ENCODE measurements around the gene TBC1D1.

TBC1D1 gene

DNA sequence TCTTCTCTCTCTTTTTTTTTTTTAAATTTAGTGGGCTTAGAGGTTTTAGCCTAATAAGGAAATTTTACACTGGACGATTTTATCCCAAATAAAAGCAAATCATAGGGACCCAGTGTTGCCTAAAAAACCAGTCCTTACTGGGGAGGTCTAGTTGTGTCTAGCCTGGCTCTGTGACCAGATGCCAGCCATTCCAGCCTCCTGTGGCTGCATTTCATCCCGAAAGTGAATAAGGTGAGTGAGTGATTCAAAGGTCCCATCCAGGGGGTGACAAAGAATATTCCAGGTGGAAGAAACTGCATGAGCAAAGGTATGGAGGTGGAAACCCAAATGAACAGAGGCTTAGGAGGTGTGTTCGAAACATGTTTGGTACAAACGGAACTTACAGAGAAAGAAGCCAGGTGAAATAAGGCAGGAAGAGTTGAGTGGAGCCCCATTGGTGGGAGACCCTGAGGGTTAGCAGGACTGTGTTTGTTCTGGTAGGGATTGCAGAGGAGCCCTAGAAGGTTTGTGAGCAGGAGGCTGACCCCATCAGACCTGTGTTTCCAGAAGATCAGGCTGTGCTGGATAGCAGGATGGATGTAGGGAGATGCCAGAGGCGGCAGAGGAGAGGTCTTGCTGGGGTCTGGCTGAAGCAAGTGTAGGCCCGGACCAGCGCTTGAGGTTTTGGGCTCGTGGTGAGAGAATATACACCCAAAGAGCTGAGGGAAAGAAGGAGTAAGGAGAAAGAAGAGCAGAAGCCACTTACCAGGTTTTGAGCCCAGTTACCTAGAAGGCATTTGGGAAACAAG, 100.9 kb downstream of the TBC1D1 start:
- DNase-seq (ENCODE audit: insufficient read length, low spot score) (no peak), FAIRE-seq (no peak)
- TF ChIP-seq POLR2A (IDR thresholded peaks at IDR 0.05; ENCODE audit: low read depth, low read length) = no peak

DNA sequence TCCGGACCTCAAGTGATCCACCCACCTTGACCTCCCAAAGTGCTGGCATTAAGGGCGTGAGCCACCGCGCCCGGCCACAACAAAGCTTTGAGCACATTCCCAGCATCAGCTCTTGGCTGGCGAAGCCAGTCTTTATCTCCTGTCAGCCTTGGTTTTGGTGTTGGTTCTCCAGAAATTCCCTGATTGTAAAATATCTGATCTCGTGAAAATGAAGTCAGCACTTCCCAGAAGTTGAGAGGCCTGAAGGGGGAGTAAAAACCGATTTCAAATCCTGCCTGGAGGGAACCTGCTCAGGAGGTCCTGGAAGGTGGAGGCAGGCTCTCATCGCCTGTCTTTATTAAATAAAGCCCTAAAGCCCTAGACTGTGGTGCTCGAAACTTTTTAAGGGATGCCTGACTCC, 102.9 kb downstream of the TBC1D1 start:
- no peak for FAIRE-seq
- no peak for TF ChIP-seq POLR2A (IDR thresholded peaks at IDR 0.05; ENCODE audit: low read depth, low read length)
- no peak for DNase-seq (ENCODE audit: insufficient read length, low spot score)

DNA sequence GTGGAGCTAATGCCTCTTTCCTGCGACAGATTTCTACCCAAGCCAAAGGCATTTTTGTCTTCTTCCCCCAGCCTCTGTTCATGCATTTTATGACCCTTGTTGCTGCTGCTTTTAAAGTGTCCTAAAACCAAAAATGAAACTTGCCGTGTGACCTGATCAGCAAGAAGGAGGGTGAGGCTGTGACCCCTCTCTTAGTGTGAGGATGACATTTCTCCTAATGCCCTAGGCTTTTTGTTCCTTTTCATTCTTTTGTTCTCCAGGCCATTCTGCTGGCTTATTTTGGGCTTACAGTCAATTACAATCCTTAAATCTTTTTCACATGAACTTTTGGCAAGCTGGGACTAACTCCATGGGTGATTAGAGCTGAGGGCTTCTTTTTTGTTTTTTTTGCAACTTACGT, 103.7 kb downstream of the TBC1D1 start:
- FAIRE-seq (no peak), DNase-seq (ENCODE audit: insufficient read length, low spot score) (no peak)
- TF ChIP-seq POLR2A (IDR thresholded peaks at IDR 0.05; ENCODE audit: low read depth, low read length) = no peak

DNA sequence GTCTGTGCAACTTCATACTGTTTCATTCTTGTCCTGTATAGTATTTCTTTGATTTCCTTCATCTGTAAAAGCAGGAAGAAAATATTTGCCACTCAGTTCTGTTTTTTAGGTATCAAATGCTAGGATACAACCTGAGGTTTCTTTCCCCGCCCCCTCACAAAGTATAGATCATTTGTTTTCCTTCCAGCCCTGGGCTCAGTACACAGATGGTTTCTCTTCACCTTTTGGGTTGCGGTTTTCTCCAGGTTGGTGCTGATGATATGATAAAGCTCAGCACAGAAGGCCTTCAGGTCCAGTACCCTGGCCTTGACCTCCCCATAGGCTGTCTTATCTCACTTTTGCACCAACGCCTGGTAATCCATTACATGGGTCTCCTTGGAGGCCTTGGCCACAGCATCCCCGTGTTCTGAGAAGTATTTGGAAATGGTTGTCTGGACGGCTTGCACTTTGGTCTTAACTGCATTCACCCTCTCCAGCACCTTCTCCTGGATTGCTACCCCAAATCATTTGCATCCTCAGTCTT, 104.5 kb downstream of the TBC1D1 start:
- DNase-seq (ENCODE audit: insufficient read length, low spot score) = no peak
- no peak for FAIRE-seq

DNA sequence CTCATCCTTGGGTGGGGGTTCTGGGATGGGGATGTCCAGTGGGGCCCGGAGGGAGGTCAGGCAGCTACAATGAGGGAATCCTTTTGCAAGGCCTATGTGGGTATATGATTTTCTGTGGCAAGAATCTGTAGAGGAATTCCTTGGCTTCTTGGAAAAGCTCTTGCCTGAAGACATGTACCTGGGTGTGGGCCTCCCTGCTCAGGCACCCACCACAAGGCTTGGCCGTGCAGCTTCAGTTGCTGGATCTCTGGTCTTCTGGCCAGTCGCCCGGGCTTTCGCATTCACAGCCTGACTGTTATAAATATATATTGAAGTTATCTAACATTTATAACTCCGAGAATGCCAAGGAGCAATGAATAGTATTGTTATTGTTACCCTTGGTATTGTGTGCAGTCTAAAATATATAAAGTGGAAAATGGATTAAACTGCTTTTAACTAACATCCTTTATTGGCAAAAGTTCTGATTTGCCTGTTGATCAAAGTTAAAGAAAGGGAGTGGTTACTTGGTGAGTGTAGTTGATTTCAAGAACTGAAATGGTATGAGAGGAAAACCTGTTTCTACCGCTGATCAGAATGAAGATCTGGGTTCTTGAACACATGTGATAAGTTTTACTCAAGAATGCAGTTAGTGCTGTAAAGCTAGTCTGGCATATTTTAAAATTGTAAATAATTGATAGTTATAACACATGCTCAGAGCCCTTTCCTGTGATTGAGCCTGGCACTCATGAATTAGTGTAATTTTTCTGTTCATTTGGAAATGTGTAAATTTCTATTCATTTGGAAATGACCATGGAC, 105.3 kb downstream of the TBC1D1 start:
- no peak for TF ChIP-seq POLR2A (IDR thresholded peaks at IDR 0.05; ENCODE audit: low read depth, low read length)
- DNase-seq (ENCODE audit: insufficient read length, low spot score) = no peak
- FAIRE-seq = no peak

More for the DNA sequence above, 104.5 kb downstream of the TBC1D1 start:
- TF ChIP-seq POLR2A (IDR thresholded peaks at IDR 0.05; ENCODE audit: low read depth, low read length) = no peak

DNA sequence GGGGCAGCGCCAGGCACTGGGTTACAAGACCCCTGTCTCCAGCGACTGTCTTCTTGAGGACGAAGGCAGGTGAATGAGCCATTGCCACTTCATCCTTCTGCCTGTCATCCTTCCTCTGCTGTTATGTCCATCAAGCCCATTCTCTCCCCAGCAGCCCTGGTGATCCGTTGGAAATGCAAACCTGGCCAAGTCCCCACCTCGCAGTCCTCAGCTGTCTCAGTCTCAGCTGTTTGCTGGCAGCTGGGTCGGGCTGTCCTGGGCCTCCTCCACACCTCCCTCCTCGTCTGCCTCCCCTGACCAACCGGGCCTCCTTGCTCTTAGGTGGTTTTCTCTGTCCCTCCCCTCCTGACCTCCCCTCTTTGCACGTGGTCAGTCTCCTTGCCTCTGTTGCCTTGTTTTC, 107.3 kb downstream of the TBC1D1 start:
- TF ChIP-seq POLR2A (IDR thresholded peaks at IDR 0.05; ENCODE audit: low read depth, low read length) = no peak
- DNase-seq (ENCODE audit: insufficient read length, low spot score) (no peak), FAIRE-seq (no peak)

DNA sequence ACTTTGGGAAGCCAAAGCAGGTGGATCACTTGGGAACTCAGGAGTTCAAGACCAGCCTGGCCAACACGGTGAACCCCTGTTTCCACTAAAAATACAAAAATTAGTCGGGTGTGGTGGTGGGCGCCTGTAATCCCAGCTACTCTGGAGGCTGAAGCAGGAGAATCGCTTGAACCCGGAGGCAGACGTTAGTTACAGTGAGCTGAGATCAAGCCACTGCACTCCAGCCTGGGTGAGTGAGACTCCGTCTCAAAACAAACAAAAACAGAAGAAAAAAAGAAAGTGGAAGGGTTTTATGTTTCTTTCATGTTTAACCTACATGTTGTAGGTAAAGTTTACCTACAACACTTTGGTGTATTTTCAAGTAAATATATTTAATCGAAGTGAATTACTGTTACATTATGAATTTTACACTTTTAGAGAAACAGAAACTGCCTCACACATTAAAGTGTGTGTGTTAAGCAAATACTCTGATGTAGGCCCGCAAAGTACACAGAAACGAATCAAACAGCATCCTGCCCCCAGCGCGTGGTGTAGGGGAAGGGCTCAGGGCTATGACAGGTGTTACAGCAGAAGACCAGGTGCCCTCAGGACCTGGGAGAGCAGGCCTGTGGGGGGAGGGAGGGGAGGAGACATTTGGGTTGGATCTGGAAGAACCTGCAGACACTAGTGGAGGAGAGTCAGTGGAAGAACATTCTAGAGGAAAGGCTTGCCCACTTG, 108.3 kb downstream of the TBC1D1 start:
- FAIRE-seq (no peak), DNase-seq (ENCODE audit: insufficient read length, low spot score) (no peak)
- no peak for TF ChIP-seq POLR2A (IDR thresholded peaks at IDR 0.05; ENCODE audit: low read depth, low read length)

DNA sequence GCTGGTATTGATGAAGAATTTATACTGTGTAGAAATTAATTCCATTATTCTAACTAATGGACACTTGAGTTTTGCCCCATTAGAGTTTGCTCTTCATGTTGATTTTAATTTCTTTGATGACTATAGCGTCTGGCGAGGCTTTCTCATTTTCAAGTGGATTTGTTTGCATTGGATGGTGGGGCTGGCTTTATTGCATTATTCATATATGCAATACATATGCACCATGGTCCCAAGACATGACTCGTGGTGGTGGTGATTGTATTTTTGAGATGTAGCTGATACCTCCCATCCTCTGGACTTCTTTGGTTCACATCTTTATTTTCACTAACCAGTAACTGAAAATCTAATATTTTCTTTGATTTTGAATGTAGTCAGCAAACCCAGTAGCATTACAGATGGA, 109.1 kb downstream of the TBC1D1 start:
- no peak for TF ChIP-seq POLR2A (IDR thresholded peaks at IDR 0.05; ENCODE audit: low read depth, low read length)
- FAIRE-seq (no peak), DNase-seq (ENCODE audit: insufficient read length, low spot score) (no peak)

DNA sequence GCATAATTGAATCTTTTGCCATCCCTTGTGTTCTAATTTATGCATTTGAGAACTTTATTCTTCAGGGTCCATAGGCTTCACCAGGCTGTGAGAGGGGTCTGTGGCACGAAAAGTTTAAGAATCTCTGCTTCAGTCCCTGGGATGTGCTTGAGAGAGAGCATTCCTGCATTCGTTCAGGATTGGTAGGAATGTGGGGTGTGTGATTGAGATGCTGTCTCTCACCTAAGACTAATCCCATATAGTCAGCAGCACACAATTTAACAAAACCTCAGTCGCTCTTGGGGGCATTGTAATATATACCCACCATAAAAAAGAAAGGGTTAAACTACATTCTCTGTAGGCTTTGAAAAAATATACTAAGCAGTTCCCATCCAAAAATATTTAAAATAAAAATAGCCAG, 111.0 kb downstream of the TBC1D1 start:
- TF ChIP-seq POLR2A (IDR thresholded peaks at IDR 0.05; ENCODE audit: low read depth, low read length) = no peak
- FAIRE-seq = no peak
- no peak for DNase-seq (ENCODE audit: insufficient read length, low spot score)

DNA sequence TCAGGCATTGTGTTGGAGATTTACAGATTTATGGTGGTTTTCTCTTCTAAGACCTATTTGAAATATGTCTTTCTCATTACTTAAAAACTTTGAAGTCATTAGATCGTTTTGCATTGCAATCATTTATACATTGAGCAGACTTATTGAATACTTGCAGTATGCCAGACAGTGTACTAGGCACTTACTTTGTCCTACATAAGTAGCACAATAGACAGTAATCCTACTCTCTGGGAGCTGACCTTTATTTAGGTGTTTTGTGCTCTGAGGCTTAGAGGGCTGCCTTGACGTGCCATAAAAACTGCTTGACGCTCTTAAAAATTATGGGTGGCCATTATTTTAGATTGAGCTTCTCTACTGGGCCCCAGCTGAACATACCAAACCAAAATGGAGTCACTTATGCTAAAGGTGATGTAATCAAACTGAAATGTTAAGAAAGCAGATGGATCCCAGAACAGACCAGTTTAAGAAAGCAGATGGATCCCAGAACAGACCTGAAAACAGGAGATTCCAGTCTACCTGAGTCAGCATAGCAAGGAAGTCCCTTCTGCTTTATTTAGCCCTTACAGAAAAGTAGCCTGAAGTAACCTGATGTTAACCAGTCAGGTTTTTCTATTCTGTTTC, 111.7 kb downstream of the TBC1D1 start:
- no peak for TF ChIP-seq POLR2A (IDR thresholded peaks at IDR 0.05; ENCODE audit: low read depth, low read length)
- DNase-seq (ENCODE audit: insufficient read length, low spot score) (no peak), FAIRE-seq (no peak)

DNA sequence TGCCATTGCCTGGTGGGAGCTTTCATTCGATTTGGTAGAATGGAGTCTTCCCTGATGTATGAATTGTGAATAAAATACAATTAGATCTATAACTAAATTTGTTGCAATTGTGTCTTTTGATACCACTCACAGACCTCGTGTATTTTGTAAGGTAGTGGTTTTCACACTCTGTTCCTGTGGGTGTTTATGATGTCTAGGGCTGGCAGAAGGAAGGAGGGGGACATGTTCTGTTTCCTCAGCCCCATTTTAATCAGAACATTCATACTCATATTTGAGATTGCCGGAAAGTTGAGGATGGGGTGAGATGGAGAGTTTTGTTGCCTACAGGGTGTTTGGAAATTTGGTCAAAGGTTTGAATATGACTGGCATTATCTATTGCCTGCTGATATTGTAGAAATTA, 112.2 kb downstream of the TBC1D1 start:
- no peak for DNase-seq (ENCODE audit: insufficient read length, low spot score)
- no peak for TF ChIP-seq POLR2A (IDR thresholded peaks at IDR 0.05; ENCODE audit: low read depth, low read length)
- FAIRE-seq = no peak

DNA sequence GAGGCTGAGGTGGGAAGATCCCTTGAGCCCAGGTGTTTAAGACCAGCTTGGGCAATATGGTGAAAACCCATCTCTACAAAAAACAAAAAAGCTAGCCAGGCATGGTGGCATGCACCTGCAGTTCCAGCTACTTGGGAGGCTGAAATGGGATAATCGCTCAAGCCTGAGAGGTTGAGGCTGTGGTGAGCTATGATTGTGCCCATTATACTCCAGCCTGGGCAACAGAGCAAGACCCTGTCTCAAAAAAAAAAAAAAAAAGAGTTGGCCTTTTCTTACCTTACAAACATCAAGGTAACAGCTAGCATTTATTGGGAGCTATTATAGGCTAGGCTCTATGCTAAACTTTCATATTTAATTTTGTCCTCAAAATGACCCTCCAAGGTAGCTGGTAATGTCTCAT, 112.7 kb downstream of the TBC1D1 start:
- FAIRE-seq (no peak), DNase-seq (ENCODE audit: insufficient read length, low spot score) (no peak)
- TF ChIP-seq POLR2A (IDR thresholded peaks at IDR 0.05; ENCODE audit: low read depth, low read length) = no peak

DNA sequence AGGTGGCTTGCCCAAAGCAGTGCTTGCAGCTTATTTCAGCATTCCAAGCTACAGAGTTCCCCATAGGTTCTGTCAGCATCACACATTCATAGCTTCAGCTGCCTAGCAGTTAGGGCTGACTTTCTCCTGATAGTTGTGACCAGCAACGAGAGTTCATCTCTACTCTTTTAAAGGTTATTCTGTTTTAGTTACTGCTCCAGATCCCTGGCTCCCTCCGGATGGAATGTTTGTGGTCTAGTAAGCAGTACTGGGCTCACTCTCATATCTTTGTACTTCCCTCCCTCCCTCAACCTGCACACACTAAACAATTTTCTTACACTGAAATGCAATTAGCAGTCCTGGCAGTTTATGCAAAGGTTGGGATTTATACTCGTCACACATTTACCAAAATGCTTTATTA, 113.2 kb downstream of the TBC1D1 start:
- TF ChIP-seq POLR2A (IDR thresholded peaks at IDR 0.05; ENCODE audit: low read depth, low read length) = no peak
- DNase-seq (ENCODE audit: insufficient read length, low spot score) (no peak), FAIRE-seq (no peak)

DNA sequence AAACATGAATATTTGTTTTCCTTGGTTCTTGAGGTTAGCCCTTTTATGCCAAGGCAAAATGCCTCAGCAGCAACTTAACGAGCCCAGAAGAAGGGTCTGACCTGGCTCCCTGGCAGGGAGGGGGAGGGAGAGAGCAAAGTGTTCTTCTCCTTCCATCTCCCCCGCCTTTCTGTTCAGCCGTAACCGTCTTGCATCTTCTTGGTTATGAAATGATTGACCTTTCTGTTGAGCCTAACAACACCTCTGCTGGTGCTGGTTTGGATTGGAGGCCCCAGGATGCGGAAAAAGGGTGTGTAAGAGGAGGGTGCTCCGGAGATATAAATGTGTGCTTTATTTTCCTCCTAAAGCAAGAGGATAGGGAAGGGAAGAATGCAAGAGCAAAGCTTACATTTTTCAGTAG, 114.0 kb downstream of the TBC1D1 start:
- no peak for FAIRE-seq
- TF ChIP-seq POLR2A (IDR thresholded peaks at IDR 0.05; ENCODE audit: low read depth, low read length) = no peak
- no peak for DNase-seq (ENCODE audit: insufficient read length, low spot score)
